KOPT-K1 (cell line): Measurements from ENCODE around the gene TEAD1.

Source experiments
- H3K27ac ChIP-seq: fragments of 200-600 bp; sonication (generic); 2 replicates; pipeline ENCODE4 v1.5.1; 2016; ENCODE audit warnings: antibody characterized with exemption, mild to moderate bottlenecking, low read depth, low read length; ENCODE audit not compliant: poor library complexity, severe bottlenecking
- H3K36me3 ChIP-seq: fragments of 200-600 bp; sonication (generic); 2 replicates; pipeline ENCODE4 v1.5.1; 2017; ENCODE audit warnings: antibody characterized with exemption, mild to moderate bottlenecking, low read length, moderate library complexity; ENCODE audit not compliant: insufficient read depth
- H3K9me3 ChIP-seq: fragments of 200-600 bp; sonication (generic); 2 replicates; pipeline ENCODE4 v1.5.1; 2017; ENCODE audit warnings: antibody characterized with exemption, low read length, mild to moderate bottlenecking; ENCODE audit not compliant: insufficient read depth, poor library complexity, severe bottlenecking

TEAD1 gene

GRCh38 chr11:12673924-12674570, at the start of gene TEAD1:
TSS of gene TEAD1 (plus strand) at chr11:12674421.
- Histone ChIP-seq H3K36me3 (no peaks in the 10 kb centered on the region), H3K27ac (no peak within 1 kb of the TSS), H3K9me3 (no peaks in the 10 kb centered on the region)

GRCh38 chr11:12624595-12624994, 49.6 kb upstream of the TEAD1 start:
- Histone ChIP-seq H3K9me3 (peaks cover 9% of the 10 kb centered on the region), H3K36me3 (no peaks in the 10 kb centered on the region), H3K27ac (no peak overlapping the region)

DNA sequence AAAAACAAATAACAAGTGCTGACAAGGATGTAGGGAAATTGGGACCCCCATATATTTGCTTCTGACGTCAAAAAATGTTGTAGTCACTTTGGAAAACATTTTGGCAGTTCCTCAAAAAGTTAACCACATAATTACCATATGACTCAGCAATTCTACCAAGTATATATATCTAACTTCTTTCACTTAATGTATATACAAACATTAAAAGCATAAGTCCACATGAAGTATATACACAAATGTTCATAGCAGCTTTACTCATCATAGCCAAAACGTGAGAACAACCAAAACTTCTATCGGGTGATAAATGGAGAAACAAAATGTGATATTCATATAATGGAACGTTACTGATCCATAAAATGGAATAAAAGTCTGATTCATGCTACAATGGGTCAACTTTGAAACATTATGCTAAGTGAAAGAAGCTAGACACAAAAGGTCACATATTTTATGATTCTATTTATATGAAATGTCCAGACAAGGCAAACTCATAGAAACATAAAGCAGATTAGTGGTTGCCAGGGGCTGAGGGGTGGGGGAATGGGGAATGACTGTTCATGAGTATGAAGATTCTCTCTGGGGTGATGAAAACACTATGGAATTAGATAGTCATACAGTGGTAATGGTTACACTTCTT, 48.7 kb upstream of the TEAD1 start:
- no peaks in the 10 kb centered on the region for H3K36me3 ChIP-seq

DNA sequence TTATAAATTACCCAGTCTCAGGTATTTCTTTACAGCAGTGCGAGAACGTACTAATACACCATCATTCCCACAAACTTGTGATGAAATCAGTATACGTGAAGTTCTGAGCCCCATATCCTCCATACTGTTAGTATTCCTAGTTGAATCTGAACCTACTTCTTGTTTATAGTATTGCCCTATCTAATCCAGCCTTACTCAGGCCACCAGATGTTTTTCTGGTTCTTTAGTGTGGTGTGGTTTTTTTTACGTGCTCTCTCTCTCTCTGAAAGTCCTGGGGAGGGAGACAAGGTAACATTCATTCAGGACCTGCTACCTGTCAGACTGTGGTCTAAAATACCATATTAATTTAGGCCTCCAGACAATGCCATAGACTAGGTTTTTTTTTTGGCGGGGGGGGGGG, 47.6 kb upstream of the TEAD1 start:
- Histone ChIP-seq H3K9me3 (peaks cover 9% of the 10 kb centered on the region), H3K27ac (no peak overlapping the region), H3K36me3 (no peaks in the 10 kb centered on the region)

More for the DNA sequence above, 48.7 kb upstream of the TEAD1 start:
- Histone ChIP-seq H3K9me3 (peaks cover 9% of the 10 kb centered on the region), H3K27ac (no peak overlapping the region)

DNA sequence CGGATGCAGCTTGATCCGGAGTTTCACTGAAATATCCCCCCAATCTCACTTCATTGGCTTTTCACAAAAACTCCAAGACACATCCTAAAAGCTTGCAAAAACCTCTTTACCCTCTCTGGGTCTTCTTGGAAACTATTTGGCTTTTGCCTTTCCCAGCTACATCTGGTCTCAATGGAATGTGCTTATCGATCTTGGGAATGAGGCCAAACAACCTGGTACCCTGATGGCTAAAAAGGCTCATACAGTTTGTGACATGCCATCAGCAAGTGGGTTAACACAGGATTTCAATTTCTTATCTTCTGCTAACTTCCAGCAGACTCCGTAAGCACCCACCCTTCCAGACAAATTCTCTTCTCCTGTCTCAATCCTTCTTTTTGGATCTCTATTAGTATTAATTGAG, 45.9 kb upstream of the TEAD1 start:
- H3K9me3 ChIP-seq: peaks cover 9% of the 10 kb centered on the region
- no peaks in the 10 kb centered on the region for H3K36me3 ChIP-seq
- H3K27ac ChIP-seq: no peak overlapping the region

GRCh38 chr11:12629601-12630313, 44.5 kb upstream of the TEAD1 start:
- Histone ChIP-seq H3K9me3 (no peaks in the 10 kb centered on the region), H3K27ac (no peak overlapping the region), H3K36me3 (no peaks in the 10 kb centered on the region)

DNA sequence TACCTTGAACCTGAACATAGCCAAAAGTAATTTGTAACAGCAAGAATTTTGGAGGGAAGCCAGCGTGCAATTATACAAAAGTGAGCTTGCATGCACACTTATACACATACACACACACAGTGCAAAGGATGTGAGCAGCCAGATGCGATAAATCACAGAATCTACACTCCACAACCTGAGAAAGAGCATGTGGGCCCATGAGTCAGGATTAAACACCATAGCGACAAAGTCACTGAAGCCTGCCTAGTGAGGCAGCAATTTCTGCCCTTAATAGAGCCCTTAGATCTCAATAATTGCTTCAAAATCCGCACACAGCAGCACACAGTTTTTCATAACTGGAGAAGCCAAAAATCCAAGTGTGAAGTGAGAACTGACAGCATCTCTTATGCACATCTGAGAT, 42.6 kb upstream of the TEAD1 start:
- no peak overlapping the region for H3K27ac ChIP-seq
- H3K36me3 ChIP-seq: no peaks in the 10 kb centered on the region
- no peaks in the 10 kb centered on the region for H3K9me3 ChIP-seq

DNA sequence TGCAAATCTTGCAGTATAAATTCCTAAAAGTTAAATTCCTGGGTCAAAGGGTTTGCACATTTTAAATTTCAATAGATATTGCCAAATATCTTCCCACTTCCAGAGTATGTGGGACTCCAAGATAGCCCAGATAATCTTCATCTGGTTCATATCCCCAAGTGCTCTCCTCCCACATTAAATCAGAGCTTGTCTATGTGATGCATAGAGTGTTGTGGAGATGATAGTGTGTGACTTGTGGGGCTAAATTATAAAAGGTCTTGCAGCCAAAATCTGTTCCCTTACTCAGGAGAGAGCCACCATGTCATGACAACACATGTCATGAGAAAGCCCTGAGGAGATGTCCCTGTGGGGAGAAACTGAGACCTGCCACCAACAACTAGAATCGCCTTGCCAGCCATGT, 39.9 kb upstream of the TEAD1 start:
- H3K9me3 ChIP-seq: no peaks in the 10 kb centered on the region

DNA sequence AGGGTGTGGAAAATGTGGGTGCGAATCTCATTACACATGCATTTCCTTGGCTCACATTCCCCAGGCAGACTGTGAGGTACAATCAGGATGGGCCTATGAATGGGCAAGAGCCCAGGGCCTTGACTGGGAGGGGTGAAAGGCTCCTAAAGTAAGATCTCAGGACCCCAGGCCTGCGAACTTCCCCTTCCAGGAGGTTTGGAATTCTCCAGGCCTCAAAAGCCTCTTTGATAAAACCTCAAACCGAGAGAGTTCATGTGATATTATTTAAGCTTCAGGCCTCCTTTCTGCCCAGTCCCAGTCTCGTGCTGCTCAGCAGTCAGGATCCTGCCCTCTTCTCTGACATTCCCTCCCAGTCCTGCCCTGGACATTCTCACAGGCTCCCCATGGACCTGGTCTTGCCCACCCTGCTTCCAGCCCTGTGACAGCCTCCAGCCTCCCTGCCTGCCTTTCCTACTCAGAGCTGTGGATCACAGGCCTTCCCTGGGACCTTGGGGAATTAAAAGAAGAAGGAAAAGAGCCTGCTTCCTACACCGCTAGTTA, 37.3 kb upstream of the TEAD1 start:
- Histone ChIP-seq H3K36me3 (no peaks in the 10 kb centered on the region), H3K9me3 (no peaks in the 10 kb centered on the region), H3K27ac (no peak overlapping the region)

More for the DNA sequence above, 39.9 kb upstream of the TEAD1 start:
- Histone ChIP-seq H3K36me3 (no peaks in the 10 kb centered on the region), H3K27ac (no peak overlapping the region)

DNA sequence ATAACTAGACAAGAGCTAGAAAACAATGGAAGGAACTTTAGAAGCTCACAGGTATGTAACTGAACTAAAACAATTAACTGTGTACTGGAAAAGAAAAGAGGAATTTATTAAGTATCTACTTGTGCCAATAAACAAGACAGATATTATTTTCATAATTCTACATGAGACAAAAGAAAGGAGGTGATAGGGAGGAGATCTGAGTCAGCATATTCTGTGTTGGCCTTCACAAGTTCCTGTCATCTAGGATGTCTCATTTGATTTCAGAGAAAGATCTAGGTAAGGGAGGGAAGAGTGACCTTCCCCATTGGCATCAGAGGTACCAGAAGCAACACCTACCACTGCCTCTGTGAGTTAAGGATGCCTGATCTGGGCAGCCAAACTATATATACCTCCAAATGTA, 34.8 kb upstream of the TEAD1 start:
- Histone ChIP-seq H3K9me3 (no peaks in the 10 kb centered on the region), H3K36me3 (no peaks in the 10 kb centered on the region), H3K27ac (no peak overlapping the region)

- no peak overlapping the region for H3K27ac ChIP-seq
- no peaks in the 10 kb centered on the region for H3K9me3 ChIP-seq
- H3K36me3 ChIP-seq: no peaks in the 10 kb centered on the region
Measured at GRCh38 chr11:12640355-12640754, 33.9 kb upstream of the TEAD1 start.

- Histone ChIP-seq H3K36me3 (no peaks in the 10 kb centered on the region), H3K9me3 (no peaks in the 10 kb centered on the region), H3K27ac (no peak overlapping the region)
Measured at GRCh38 chr11:12640926-12641849, 33.0 kb upstream of the TEAD1 start.

GRCh38 chr11:12642040-12642439, 32.2 kb upstream of the TEAD1 start:
- H3K36me3 ChIP-seq: no peaks in the 10 kb centered on the region
- no peak overlapping the region for H3K27ac ChIP-seq
- no peaks in the 10 kb centered on the region for H3K9me3 ChIP-seq

DNA sequence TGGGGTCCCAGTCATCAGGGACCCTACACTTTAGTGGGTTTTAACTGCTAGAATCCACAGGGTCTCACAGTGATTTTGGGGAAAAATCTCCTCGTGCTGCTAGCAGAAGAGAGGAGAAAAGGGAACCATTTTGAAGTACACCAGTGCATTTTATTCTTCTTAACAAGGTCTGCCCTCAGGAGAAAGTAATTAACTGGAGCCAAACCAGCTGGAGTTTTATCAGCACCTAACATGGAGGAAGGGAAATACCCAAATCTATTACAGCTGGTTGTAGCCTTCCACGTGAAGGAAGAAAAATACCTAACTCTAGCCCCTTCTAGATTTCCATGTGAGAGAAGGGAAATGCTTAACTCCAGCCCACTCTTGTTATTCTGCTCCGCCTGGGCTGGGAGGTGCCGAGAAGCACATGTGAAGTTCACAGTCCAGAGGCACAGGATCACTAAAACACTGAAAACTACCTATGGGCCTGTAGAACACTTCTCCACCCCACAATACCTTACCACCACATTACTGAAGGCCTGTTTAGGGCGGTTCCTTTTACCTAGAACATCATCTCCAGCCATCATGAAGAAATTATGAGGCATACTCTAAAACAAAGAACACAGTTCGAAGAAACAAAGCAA, 31.3 kb upstream of the TEAD1 start:
- H3K27ac ChIP-seq: no peak overlapping the region
- no peaks in the 10 kb centered on the region for H3K9me3 ChIP-seq
- H3K36me3 ChIP-seq: no peaks in the 10 kb centered on the region
